Skeletal muscle cell (primary cell): ENCODE measurements around the gene SHISA4.
A peak's percentile ranks its signal among the peaks of the same experiment; 100 is the strongest.
"Not testable (repeated sequence)": the region's sequence is repeated elsewhere in the genome, so short reads cannot be mapped to it uniquely, and the experiment has no call there.

Source experiments
- DNase-seq: peaks from one replicate; pipeline ENCODE4 v3.0.0-alpha.2; 2010; ENCODE audit warnings: low read depth
- H3K4me3 ChIP-seq: 2 replicates; pipeline ENCODE4 v1.5.1; 2011; ENCODE audit warnings: low read depth, mild to moderate bottlenecking, control low read depth, low read length, moderate library complexity

SHISA4 gene

GRCh38 chr1:201888282-201889089 lies at the start of gene SHISA4:
TSS of gene SHISA4 (plus strand) at chr1:201888898. CDS start at chr1:201888995, 97 bp downstream.
- peak within 1 kb of the TSS; percentile 71 for H3K4me3 ChIP-seq
- no peak for DNase-seq

GRCh38 chr1:201839089-201839488 lies 49.6 kb upstream of the SHISA4 start:
- not testable (repeated sequence) for DNase-seq, H3K4me3 ChIP-seq

GRCh38 chr1:201840055-201840454 lies 48.6 kb upstream of the SHISA4 start:
- no peak overlapping the region for H3K4me3 ChIP-seq
- no peak for DNase-seq

- no peak overlapping the region for H3K4me3 ChIP-seq
- DNase-seq, result no peak
Measured at GRCh38 chr1:201840490-201840889, 48.2 kb upstream of the SHISA4 start.

GRCh38 chr1:201841265-201841912 lies 47.3 kb upstream of the SHISA4 start:
- DNase-seq, result no peak
- no peak overlapping the region for H3K4me3 ChIP-seq

GRCh38 chr1:201842472-201843027 lies 46.1 kb upstream of the SHISA4 start:
- no peak for DNase-seq
- H3K4me3 ChIP-seq, result no peak overlapping the region

- no peak overlapping the region for H3K4me3 ChIP-seq
- DNase-seq, result no peak
Measured at GRCh38 chr1:201845331-201846083, 43.2 kb upstream of the SHISA4 start.

GRCh38 chr1:201847150-201847549 lies 41.5 kb upstream of the SHISA4 start:
- DNase-seq, result no peak
- no peak overlapping the region for H3K4me3 ChIP-seq

- no peak for DNase-seq
- H3K4me3 ChIP-seq, result no peak overlapping the region
Measured at GRCh38 chr1:201848230-201848629, 40.5 kb upstream of the SHISA4 start.

- H3K4me3 ChIP-seq, result no peak overlapping the region
- no peak for DNase-seq
Measured at GRCh38 chr1:201849372-201850052, 39.2 kb upstream of the SHISA4 start.

GRCh38 chr1:201850053-201850397 lies 38.7 kb upstream of the SHISA4 start:
- peak; percentile 52 for DNase-seq
- H3K4me3 ChIP-seq, result no peak overlapping the region

GRCh38 chr1:201851949-201852348 lies 36.7 kb upstream of the SHISA4 start:
- H3K4me3 ChIP-seq, result no peak overlapping the region

GRCh38 chr1:201856722-201857121 lies 32.0 kb upstream of the SHISA4 start:
- not testable (repeated sequence) for H3K4me3 ChIP-seq, DNase-seq

More at GRCh38 chr1:201851949-201852348, 36.7 kb upstream of the SHISA4 start:
- no peak for DNase-seq

- H3K4me3 ChIP-seq, result no peak overlapping the region
- DNase-seq, result no peak
Measured at GRCh38 chr1:201859424-201859823, 29.3 kb upstream of the SHISA4 start.

GRCh38 chr1:201861448-201861847 lies 27.2 kb upstream of the SHISA4 start:
- H3K4me3 ChIP-seq, result no peak overlapping the region
- no peak for DNase-seq

- no peak for DNase-seq
- H3K4me3 ChIP-seq, result no peak overlapping the region
Measured at GRCh38 chr1:201870397-201870796, 18.3 kb upstream of the SHISA4 start.

- H3K4me3 ChIP-seq, result no peak overlapping the region
- no peak for DNase-seq
Measured at GRCh38 chr1:201874672-201875071, 14.0 kb upstream of the SHISA4 start.

- DNase-seq, result no peak
- H3K4me3 ChIP-seq, result no peak overlapping the region
Measured at GRCh38 chr1:201876148-201876818, 12.4 kb upstream of the SHISA4 start.

- H3K4me3 ChIP-seq, result no peak overlapping the region
Measured at GRCh38 chr1:201877877-201878401, 10.8 kb upstream of the SHISA4 start.

More at GRCh38 chr1:201877877-201878401, 10.8 kb upstream of the SHISA4 start:
- no peak for DNase-seq
